Neural progenitor cell (in vitro differentiated cells): Measurements from ENCODE around the gene FAM72C.
"Not testable (repeated sequence)": the region's sequence is repeated elsewhere in the genome, so short reads cannot be mapped to it uniquely, and the experiment has no call there.

ENCODE experiments used
- EZH2 ChIP-seq: fragments of 200-600 bp; sonication (generic); IDR thresholded peaks from 2 replicates; pipeline ENCODE4 v1.6.1; 2017; ENCODE audit warnings: antibody characterized with exemption, mild to moderate bottlenecking, moderate library complexity
- TF ChIP-seq, protein P1 (sequence below): fragments of 200-600 bp; sonication (generic); IDR thresholded peaks from 2 replicates; pipeline ENCODE4 v1.5.1; 2017; ENCODE audit warnings: antibody characterized with exemption, mild to moderate bottlenecking

DNA sequence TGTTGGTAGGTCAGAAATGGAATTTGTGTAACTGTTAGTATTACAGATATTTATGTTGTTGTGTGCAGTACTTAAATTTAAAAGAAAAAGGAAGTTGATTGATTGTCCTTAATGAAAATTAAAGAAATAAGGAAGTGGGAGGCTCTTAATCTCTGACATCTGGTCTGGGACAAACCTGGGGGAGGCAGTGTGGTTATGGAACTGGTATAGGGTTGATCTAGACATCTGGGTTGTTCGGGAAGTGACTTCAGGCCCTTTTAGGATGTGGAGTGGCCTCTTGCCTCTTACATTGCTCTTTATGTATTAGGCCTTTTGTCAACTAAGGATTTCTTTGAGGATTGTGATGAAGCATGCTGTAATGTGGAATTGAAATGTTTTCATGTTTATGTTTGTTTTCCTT, 16.1 kb upstream of the FAM72C start:
- TF ChIP-seq, protein P1, sequence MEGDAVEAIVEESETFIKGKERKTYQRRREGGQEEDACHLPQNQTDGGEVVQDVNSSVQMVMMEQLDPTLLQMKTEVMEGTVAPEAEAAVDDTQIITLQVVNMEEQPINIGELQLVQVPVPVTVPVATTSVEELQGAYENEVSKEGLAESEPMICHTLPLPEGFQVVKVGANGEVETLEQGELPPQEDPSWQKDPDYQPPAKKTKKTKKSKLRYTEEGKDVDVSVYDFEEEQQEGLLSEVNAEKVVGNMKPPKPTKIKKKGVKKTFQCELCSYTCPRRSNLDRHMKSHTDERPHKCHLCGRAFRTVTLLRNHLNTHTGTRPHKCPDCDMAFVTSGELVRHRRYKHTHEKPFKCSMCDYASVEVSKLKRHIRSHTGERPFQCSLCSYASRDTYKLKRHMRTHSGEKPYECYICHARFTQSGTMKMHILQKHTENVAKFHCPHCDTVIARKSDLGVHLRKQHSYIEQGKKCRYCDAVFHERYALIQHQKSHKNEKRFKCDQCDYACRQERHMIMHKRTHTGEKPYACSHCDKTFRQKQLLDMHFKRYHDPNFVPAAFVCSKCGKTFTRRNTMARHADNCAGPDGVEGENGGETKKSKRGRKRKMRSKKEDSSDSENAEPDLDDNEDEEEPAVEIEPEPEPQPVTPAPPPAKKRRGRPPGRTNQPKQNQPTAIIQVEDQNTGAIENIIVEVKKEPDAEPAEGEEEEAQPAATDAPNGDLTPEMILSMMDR: not testable (repeated sequence)
- TF ChIP-seq EZH2: not testable (repeated sequence)
